ENCODE results near the gene SUOX. TPM values are rescaled to one million over a fixed set of nuclear protein-coding genes. Genes with fewer than 3 reads are reported as not detected.
"Not testable (repeated sequence)": the region's sequence is repeated elsewhere in the genome, so short reads cannot be mapped to it uniquely, and the experiment has no call there.

Gene SUOX
- total and polyA plus RNA-seq, 11 donors = 25.0 to 59.5 (median 30.0) TPM

DNA sequence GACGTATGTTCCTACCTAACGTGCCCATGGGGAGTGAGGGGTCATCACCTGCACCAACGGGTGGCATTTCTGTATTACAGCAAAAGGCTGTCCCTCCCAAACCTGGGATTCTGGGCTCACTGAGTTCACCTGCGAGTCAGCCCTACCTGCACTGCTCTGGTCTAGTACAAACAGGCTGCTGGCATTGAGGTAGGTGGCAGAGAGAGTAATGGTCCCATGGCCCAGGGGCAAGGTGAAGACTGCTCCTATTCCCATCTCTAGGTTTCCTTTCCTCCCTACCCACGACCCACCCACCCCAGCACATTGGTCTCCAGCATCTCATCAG is 421 bp downstream of the SUOX start:
- no peak for DNase-seq
- TF ChIP-seq, protein P1, sequence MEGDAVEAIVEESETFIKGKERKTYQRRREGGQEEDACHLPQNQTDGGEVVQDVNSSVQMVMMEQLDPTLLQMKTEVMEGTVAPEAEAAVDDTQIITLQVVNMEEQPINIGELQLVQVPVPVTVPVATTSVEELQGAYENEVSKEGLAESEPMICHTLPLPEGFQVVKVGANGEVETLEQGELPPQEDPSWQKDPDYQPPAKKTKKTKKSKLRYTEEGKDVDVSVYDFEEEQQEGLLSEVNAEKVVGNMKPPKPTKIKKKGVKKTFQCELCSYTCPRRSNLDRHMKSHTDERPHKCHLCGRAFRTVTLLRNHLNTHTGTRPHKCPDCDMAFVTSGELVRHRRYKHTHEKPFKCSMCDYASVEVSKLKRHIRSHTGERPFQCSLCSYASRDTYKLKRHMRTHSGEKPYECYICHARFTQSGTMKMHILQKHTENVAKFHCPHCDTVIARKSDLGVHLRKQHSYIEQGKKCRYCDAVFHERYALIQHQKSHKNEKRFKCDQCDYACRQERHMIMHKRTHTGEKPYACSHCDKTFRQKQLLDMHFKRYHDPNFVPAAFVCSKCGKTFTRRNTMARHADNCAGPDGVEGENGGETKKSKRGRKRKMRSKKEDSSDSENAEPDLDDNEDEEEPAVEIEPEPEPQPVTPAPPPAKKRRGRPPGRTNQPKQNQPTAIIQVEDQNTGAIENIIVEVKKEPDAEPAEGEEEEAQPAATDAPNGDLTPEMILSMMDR (IDR thresholded peaks at IDR 0.05) = no peak
- no peak for TF ChIP-seq POLR2A (IDR thresholded peaks at IDR 0.05)
- peak overlapping the region; percentile 63 to 94 (median 87) for H3K27ac ChIP-seq
- intact Hi-C loops (cut with DNase I) = loop anchor here in 9 of 10 donors (1.0 to 10.0 kb wide), 5 partner anchors 43 to 120 kb away; partner anchors contain the start of genes RPS26 (in 9 of the 9), RPL41 (in 2 of the 9) and ZC3H10 (in 2 of the 9)
- peaks cover 0 to 48% (median 40%) of the 10 kb centered on the region in 9 donors for H3K36me3 ChIP-seq
- WGBS, 4 donors = 0 to 6% (median 3%) methylated on average over 2 to 5 of the region's 5 CpGs
- no peaks in the 10 kb centered on the region for H3K9me3 ChIP-seq
- H3K4me1 ChIP-seq = peaks cover 0 to 21% (median 11%) of the 10 kb centered on the region in 12 donors
- H3K4me3 ChIP-seq = peak overlapping the region; percentile 27 to 82 (median 68)
- H3K27me3 ChIP-seq = no peaks in the 10 kb centered on the region
- ATAC-seq = peak in 2 of 4 donors; percentile 3 to 4

DNA sequence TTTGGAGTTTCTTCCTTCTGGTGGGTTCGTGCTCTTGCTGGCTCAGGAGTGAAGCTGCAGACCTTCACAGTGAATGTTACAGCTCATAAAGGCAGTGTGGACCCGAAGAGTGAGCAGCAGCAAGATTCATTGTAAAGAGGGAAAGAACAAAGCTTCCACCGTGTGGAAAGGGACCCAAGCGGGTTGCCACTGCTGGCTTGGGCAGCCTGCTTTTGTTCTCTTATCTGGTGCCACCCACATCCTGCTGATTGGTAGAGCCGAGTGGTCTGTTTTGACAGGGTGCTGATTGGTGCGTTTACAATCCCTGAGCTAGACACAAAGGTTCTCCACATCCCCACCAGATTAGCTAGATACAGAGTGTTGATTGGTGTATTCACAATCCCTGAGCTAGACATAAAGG is 2.4 kb downstream of the SUOX start:
- H3K4me3 ChIP-seq, H3K9me3 ChIP-seq, H3K27ac ChIP-seq, ATAC-seq, DNase-seq, H3K27me3 ChIP-seq: not testable (repeated sequence)
- intact Hi-C loops (cut with DNase I) = loop anchor here in 5 of 10 donors (5.0 to 10.0 kb wide), 3 partner anchors 43 to 118 kb away; partner anchors contain the start of genes RPS26 (in 3 of the 5), RPL41 (in 2 of the 5) and ZC3H10 (in 2 of the 5)
- H3K4me1 ChIP-seq = peaks cover 0 to 21% (median 11%) of the 10 kb centered on the region in 12 donors
- H3K36me3 ChIP-seq = peaks cover 0 to 46% (median 34%) of the 10 kb centered on the region in 9 donors
- 65 to 74% (median 71%) methylated on average over 5 to 6 of the region's 6 CpGs for WGBS, 4 donors

GRCh38 chr12:55999999-56000540 is 3.0 kb downstream of the SUOX start:
- H3K27ac ChIP-seq, H3K27me3 ChIP-seq: not testable (repeated sequence)
- 96 to 97% (median 96%) methylated on average over 22 to 33 of the region's 33 CpGs for WGBS, 4 donors

DNA sequence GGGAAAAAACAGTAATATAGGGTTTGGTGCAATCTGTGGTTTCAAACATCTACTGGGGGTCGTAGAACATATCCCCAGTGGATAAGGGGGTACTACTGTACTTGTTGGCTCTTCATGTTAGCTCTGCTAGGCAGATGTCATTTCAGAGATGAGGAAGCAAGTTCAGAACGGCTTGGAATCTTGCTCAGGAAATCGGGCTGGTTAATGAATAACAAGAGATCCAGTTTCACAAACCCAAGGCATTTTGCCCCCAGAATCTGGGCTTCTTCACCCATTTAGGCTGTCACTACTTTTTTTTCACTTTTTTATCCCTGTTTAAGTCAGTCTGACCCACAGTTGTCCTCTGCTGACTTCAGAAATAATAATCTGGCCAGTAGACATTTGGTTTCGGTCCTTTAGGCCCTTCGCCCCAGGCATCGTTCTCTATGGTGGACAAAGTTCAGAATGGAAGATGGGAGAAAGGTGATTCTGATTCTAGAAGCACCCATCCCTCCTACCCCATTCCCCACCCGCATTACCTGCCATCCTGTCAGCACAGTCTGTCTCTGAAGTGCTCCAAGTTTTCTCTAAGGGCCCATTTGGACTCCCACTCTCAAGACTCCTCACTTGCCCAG is 4.5 kb downstream of the SUOX start:
- no peaks in the 10 kb centered on the region for H3K27me3 ChIP-seq
- TF ChIP-seq, protein P1 (IDR thresholded peaks at IDR 0.05) = no peak
- TF ChIP-seq POLR2A (IDR thresholded peaks at IDR 0.05) = no peak
- H3K4me1 ChIP-seq = peaks cover 0 to 16% (median 8%) of the 10 kb centered on the region in 12 donors
- no peak overlapping the region for H3K27ac ChIP-seq
- intact Hi-C loops (cut with DNase I) = loop anchor here in 1 of 10 donors (10.0 kb wide), 1 partner anchor 103 kb away; the partner anchor contains the start of gene PA2G4
- no peak overlapping the region for H3K4me3 ChIP-seq
- DNase-seq = no peak
- H3K36me3 ChIP-seq = peaks cover 0 to 37% (median 27%) of the 10 kb centered on the region in 9 donors
- 84 to 88% (median 87%) methylated on average over 7 of the region's 7 CpGs for WGBS, 4 donors
- no peak for ATAC-seq
- no peaks in the 10 kb centered on the region for H3K9me3 ChIP-seq

More at GRCh38 chr12:55999999-56000540, 3.0 kb downstream of the SUOX start:
- DNase-seq, ATAC-seq, H3K9me3 ChIP-seq, H3K4me3 ChIP-seq: not testable (repeated sequence)
- Histone ChIP-seq H3K36me3 (peaks cover 0 to 41% (median 33%) of the 10 kb centered on the region in 9 donors), H3K4me1 (peaks cover 0 to 21% (median 11%) of the 10 kb centered on the region in 12 donors)
- intact Hi-C loops (cut with DNase I) = loop anchor here in 6 of 10 donors (5.0 to 10.0 kb wide), 4 partner anchors 42 to 117 kb away; partner anchors contain the start of genes RPS26 (in 3 of the 6), RPL41 (in 2 of the 6), ZC3H10 (in 2 of the 6) and PA2G4 (in 1 of the 6)

- 80 to 91% (median 85%) methylated on average over 5 of the region's 5 CpGs for WGBS, 4 donors
- Histone ChIP-seq H3K36me3 (peaks cover 0 to 37% (median 27%) of the 10 kb centered on the region in 9 donors), H3K4me1 (peaks cover 0 to 15% (median 7%) of the 10 kb centered on the region in 12 donors)
- DNase-seq, ATAC-seq, H3K27me3 ChIP-seq, H3K4me3 ChIP-seq, H3K27ac ChIP-seq, H3K9me3 ChIP-seq: not testable (repeated sequence)
- intact Hi-C loops (cut with DNase I) = loop anchor here in 1 of 10 donors (10.0 kb wide), 1 partner anchor 101 kb away; the partner anchor contains the start of gene PA2G4
These were observed 6.3 kb downstream of the SUOX start for GRCh38 chr12:56003376-56003775.

All from heart left ventricle (tissue), 16 donors.